Upper lobe of left lung (tissue), 6 donors: ENCODE data around the gene STK39. TPM values are rescaled to one million over a fixed set of nuclear protein-coding genes. Genes with fewer than 3 reads are reported as not detected.

Experiments used
- ATAC-seq, 2 donors: fragments of 200-7000 bp; cut with Tn5 transposase; one replicate each; pipeline ENCODE4 v1.9.1; 2022; ENCODE audit warnings: mild to moderate bottlenecking in 2 of 2, moderate library complexity in 2 of 2; ENCODE audit not compliant: low FRiP score in 2 of 2
- DNase-seq, 2 donors: peaks; one replicate each; pipeline ENCODE4 v3.0.0-alpha.2; 2019 to 2020
- H3K27ac ChIP-seq, 4 donors: fragments of 200-600 bp; sonication (generic); one replicate each; pipeline ENCODE4 v1.5.1; 2016 to 2019
- H3K27me3 ChIP-seq, 4 donors: fragments of 200-600 bp; sonication (generic); one replicate each; pipeline ENCODE4 v1.5.1; 2017 to 2019
- H3K36me3 ChIP-seq, 4 donors: fragments of 200-600 bp; sonication (generic); one replicate each; pipeline ENCODE4 v1.5.1; 2016 to 2019
- H3K4me1 ChIP-seq, 4 donors: fragments of 200-600 bp; sonication (generic); one replicate each; pipeline ENCODE4 v1.5.1; 2018 to 2019
- H3K4me3 ChIP-seq, 4 donors: fragments of 200-600 bp; sonication (generic); one replicate each; pipeline ENCODE4 v1.5.1; 2017 to 2019; ENCODE audit warnings: mild to moderate bottlenecking in 2 of 4, moderate library complexity in 1 of 4
- H3K9me3 ChIP-seq, 4 donors: fragments of 200-600 bp; sonication (generic); one replicate each; pipeline ENCODE4 v1.5.1; 2018 to 2019
- CTCF ChIP-seq, 6 experiments: fragments of 450-650 bp in 4 of 6; fragments of 200-600 bp in 2 of 6; sonication (generic) in 2 of 6; IDR thresholded peaks; one replicate each; pipeline ENCODE4 v1.5.1; 2016 to 2019; ENCODE audit warnings: antibody characterized with exemption in 6 of 6
- EP300 ChIP-seq, 4 donors: sonication (generic); formaldehyde crosslinking; IDR thresholded peaks; one replicate each; pipeline ENCODE4 v1.5.1; 2017; ENCODE audit warnings: antibody characterized with exemption in 4 of 4, control low read depth in 2 of 4
- POLR2A ChIP-seq, 4 donors: fragments of 450-650 bp; IDR thresholded peaks; one replicate each; pipeline ENCODE4 v1.5.1; 2016 to 2017; ENCODE audit warnings: antibody characterized with exemption in 4 of 4, mild to moderate bottlenecking in 2 of 4
- POLR2AphosphoS5 ChIP-seq, 2 donors: sonication (generic); formaldehyde crosslinking; IDR thresholded peaks; one replicate each; pipeline ENCODE4 v1.5.1; 2017; ENCODE audit warnings: antibody characterized with exemption in 2 of 2
- WGBS, 2 donors: methylation state at CpG; one replicate each; pipeline ENCODE4 v1.1.5; 2017 to 2018; 5-methylcytosine and 5-hydroxymethylcytosine counted together
- total RNA-seq, 6 donors: library from RNA; depleted of rRNA in 4 of 6; stranded (reverse); fragments of >200 nt in 4 of 6; gene quantifications; one replicate each; pipeline versions ENCODE4 v1.1.0 to v1.2.1, GENCODE V29; 2016 to 2021
- donor health status: DM: no; HTN: no; CAD: no; lungs with moderate emphysema.
- donor health status: DM: no; HTN: yes; CAD: no; lungs with severe emphysema.

STK39 gene
- total RNA-seq, 6 donors from 2014 or later = 7.9 to 18.8 (median 12.1) TPM

GRCh38 chr2:168233726-168234406 is 13.5 kb downstream of the STK39 start:
- no peak overlapping the region for H3K27ac ChIP-seq
- H3K4me3 ChIP-seq = no peak overlapping the region
- H3K4me1 ChIP-seq = no peaks in the 10 kb centered on the region
- no peaks in the 10 kb centered on the region for H3K27me3 ChIP-seq
- TF ChIP-seq EP300 (IDR thresholded peaks at IDR 0.05) (no peak), CTCF (IDR thresholded peaks at IDR 0.05) (no peak), POLR2AphosphoS5 (IDR thresholded peaks at IDR 0.05) (no peak), POLR2A (IDR thresholded peaks at IDR 0.05) (no peak)
- no peak for DNase-seq
- peak in 1 of 2 donors; percentile 83 for ATAC-seq
- H3K36me3 ChIP-seq = no peaks in the 10 kb centered on the region
- peaks cover 0 to 5% (median 0%) of the 10 kb centered on the region in 4 donors for H3K9me3 ChIP-seq
- 85 to 93% methylated on average over 5 of the region's 5 CpGs for WGBS, 2 donors

GRCh38 chr2:168233166-168233565 is 14.2 kb downstream of the STK39 start:
- WGBS, 2 donors = 93 to 95% methylated on average over 2 of the region's 2 CpGs
- TF ChIP-seq POLR2AphosphoS5 (IDR thresholded peaks at IDR 0.05) = no peak
- no peak for TF ChIP-seq CTCF (IDR thresholded peaks at IDR 0.05)
- no peaks in the 10 kb centered on the region for H3K36me3 ChIP-seq
- no peak overlapping the region for H3K4me3 ChIP-seq
- DNase-seq = no peak
- H3K9me3 ChIP-seq = peaks cover 0 to 5% (median 0%) of the 10 kb centered on the region in 4 donors
- ATAC-seq = peak in 1 of 2 donors; percentile 73
- H3K27ac ChIP-seq = no peak overlapping the region
- H3K27me3 ChIP-seq = no peaks in the 10 kb centered on the region
- no peaks in the 10 kb centered on the region for H3K4me1 ChIP-seq

GRCh38 chr2:168231609-168232241 is 15.7 kb downstream of the STK39 start:
- Histone ChIP-seq H3K4me3 (no peak overlapping the region), H3K27me3 (no peaks in the 10 kb centered on the region), H3K27ac (no peak overlapping the region), H3K9me3 (peaks cover 0 to 5% (median 0%) of the 10 kb centered on the region in 4 donors), H3K36me3 (no peaks in the 10 kb centered on the region), H3K4me1 (no peaks in the 10 kb centered on the region)
- DNase-seq (no peak), ATAC-seq (no peak)
- WGBS, 2 donors = 92% methylated on average over 7 of the region's 7 CpGs
- TF ChIP-seq POLR2AphosphoS5 (IDR thresholded peaks at IDR 0.05) = no peak
- TF ChIP-seq POLR2A (IDR thresholded peaks at IDR 0.05) = no peak
- TF ChIP-seq CTCF (IDR thresholded peaks at IDR 0.05) = no peak
- no peak for TF ChIP-seq EP300 (IDR thresholded peaks at IDR 0.05)

GRCh38 chr2:168230389-168230788 is 17.0 kb downstream of the STK39 start:
- no peak for TF ChIP-seq POLR2A (IDR thresholded peaks at IDR 0.05)
- no peak for TF ChIP-seq CTCF (IDR thresholded peaks at IDR 0.05)
- TF ChIP-seq EP300 (IDR thresholded peaks at IDR 0.05) = no peak
- no peak for TF ChIP-seq POLR2AphosphoS5 (IDR thresholded peaks at IDR 0.05)
- Histone ChIP-seq H3K4me1 (no peaks in the 10 kb centered on the region), H3K9me3 (peaks cover 0 to 5% (median 0%) of the 10 kb centered on the region in 4 donors), H3K27me3 (no peaks in the 10 kb centered on the region), H3K4me3 (no peak overlapping the region), H3K36me3 (no peaks in the 10 kb centered on the region), H3K27ac (no peak overlapping the region)
- no peak for DNase-seq
- WGBS, 2 donors = 97 to 98% methylated on average over 5 of the region's 5 CpGs
- no peak for ATAC-seq
